Melanocyte of skin (primary cell): ENCODE results near the gene CITED2. TPM values are rescaled to one million over a fixed set of nuclear protein-coding genes. Genes with fewer than 3 reads are reported as not detected.

Experiments
- total RNA-seq, 2 donors: library from RNA; depleted of rRNA; stranded (reverse); fragments of >200 nt; gene quantifications; 2 replicates each; pipeline ENCODE4 v1.2.3, GENCODE V29; 2012

CITED2 gene, protein sequence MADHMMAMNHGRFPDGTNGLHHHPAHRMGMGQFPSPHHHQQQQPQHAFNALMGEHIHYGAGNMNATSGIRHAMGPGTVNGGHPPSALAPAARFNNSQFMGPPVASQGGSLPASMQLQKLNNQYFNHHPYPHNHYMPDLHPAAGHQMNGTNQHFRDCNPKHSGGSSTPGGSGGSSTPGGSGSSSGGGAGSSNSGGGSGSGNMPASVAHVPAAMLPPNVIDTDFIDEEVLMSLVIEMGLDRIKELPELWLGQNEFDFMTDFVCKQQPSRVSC
- 10 to 100 TPM; 14.0 to 17.9 TPM for total RNA-seq

DNA sequence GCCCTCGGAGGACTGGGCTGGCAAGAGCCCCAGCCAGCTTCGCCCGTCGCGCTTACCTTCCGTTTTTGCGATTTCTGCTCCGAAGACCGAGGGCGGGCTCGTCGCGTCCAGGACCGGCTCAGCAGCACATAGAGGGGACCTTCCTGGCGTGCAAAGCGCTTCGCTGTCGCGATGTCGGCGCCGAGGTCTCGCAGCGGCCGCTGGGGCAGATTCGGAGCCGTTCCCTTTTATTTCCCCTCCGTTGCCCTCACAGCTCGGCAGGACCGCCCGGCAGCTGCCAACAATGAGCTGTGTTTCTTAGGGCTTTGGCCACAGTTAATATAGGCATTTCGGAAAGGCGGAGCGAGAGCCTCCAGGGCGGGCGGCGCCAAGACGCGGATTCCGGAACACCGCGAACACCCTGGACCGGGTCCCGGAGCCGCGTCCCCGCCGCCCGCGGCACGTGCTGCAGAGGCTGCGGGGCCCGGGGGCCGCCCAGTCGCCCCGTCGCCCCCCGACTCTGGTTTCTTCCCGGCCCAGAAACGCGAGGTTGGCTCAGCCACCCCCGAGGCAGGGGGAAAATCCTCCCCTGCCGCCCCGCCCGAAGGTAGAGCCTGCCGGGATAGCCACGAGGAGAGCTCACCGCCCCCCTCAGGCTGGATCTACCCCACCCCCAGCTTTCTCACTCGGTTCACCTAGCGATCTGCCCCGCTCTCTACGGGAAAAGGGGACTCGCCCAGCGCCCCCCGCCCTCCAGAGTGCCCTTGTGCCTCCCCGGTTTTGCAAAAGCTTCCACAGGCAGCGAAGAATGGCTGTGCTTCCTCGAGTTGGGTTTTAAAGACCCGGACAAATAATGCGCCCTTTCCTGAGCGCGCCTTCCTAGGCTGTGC is at the start of gene CITED2:
Gene CITED2, minus strand, starts transcription at position 292 of the 869 bp plus-strand sequence. CDS start 704 bp downstream, outside the sequence.

Other genes starting within 250 kb of the CITED2 start
- gene HECA, start 239.6 kb downstream of the CITED2 start, total RNA-seq = 10 to 100 TPM; 11.4 to 12.0 TPM
- gene TXLNB, start 82.7 kb downstream of the CITED2 start, total RNA-seq = under 1 TPM; 0.33 to 0.69 TPM